Activated T-helper 17 cell treated with anti-CD3 and anti-CD28 coated beads, Interleukin-2, amount 50 U/mL, for 72 hours (primary cell): ENCODE data around the gene MKS1. TPM values are rescaled to one million over a fixed set of nuclear protein-coding genes. Genes with fewer than 3 reads are reported as not detected.

Experiments used
- ATAC-seq: fragments of 150-1000 bp; cut with Tn5 transposase; replicated peaks from 2 replicates; pipeline ENCODE4 v1.10.0; 2021; ENCODE audit warnings: mild to moderate bottlenecking, moderate library complexity
- H3K27ac Mint-ChIP-seq: one replicate; pipeline ENCODE4 v1.8.0; 2022; ENCODE audit warnings: mixed read lengths
- H3K27me3 Mint-ChIP-seq: one replicate; pipeline ENCODE4 v1.8.0; 2022; ENCODE audit warnings: mixed read lengths
- H3K36me3 Mint-ChIP-seq: one replicate; pipeline ENCODE4 v1.8.0; 2022; ENCODE audit warnings: low read depth, mild to moderate bottlenecking, mixed read lengths
- H3K4me1 Mint-ChIP-seq: one replicate; pipeline ENCODE4 v1.8.0; 2022; ENCODE audit warnings: mixed read lengths
- H3K4me3 Mint-ChIP-seq: one replicate; pipeline ENCODE4 v1.8.0; 2022; ENCODE audit warnings: mild to moderate bottlenecking, mixed read lengths
- H3K9me3 Mint-ChIP-seq: one replicate; pipeline ENCODE4 v1.8.0; 2022; ENCODE audit warnings: mixed read lengths
- total RNA-seq, 2 donors: library from RNA; stranded (reverse); gene quantifications; one replicate each; pipeline ENCODE4 v1.2.3, GENCODE V29; 2022

Gene MKS1
- 10 to 100 TPM; 15.0 to 16.3 TPM for total RNA-seq

GRCh38 chr17:58219007-58219788, at the start of gene MKS1:
Gene MKS1, minus strand, starts transcription at chr17:58219255. Its CDS starts 25 bp downstream, at chr17:58219230.
- H3K4me1 Mint-ChIP-seq: peaks cover 5% of the 10 kb centered on the region
- peak within 1 kb of the TSS; percentile 90 for H3K4me3 Mint-ChIP-seq
- peaks cover 13% of the 10 kb centered on the region for H3K36me3 Mint-ChIP-seq
- no peaks in the 10 kb centered on the region for H3K27me3 Mint-ChIP-seq
- no peaks in the 10 kb centered on the region for H3K9me3 Mint-ChIP-seq
- peak within 1 kb of the TSS; percentile 94 for H3K27ac Mint-ChIP-seq
- peak; percentile 99 for ATAC-seq

DNA sequence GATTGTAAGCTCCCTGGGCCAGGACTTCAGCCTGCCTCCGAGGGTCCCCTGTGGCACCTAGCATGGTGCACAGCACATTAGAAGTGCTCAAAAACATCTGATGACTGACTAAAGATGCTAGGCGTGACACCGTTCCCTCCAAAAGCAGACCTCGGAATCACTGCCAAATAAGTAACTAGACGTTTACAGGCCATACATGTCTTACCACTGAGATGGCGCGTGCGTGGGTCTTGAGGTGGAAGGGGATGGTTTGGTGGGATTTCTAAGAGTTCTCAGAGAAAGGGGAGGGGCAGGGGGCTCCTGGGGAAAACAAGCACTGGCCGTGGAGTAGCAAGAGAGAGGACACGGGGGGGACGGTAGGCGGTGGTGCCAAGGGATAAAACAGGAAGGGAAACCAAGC, 49.3 kb upstream of the MKS1 start:
- H3K27me3 Mint-ChIP-seq: peaks cover 34% of the 10 kb centered on the region
- no peaks in the 10 kb centered on the region for H3K9me3 Mint-ChIP-seq
- H3K4me1 Mint-ChIP-seq: peaks cover 8% of the 10 kb centered on the region
- H3K27ac Mint-ChIP-seq: no peak overlapping the region
- no peak for ATAC-seq
- H3K4me3 Mint-ChIP-seq: no peak overlapping the region
- H3K36me3 Mint-ChIP-seq: no peaks in the 10 kb centered on the region

- ATAC-seq: no peak
- Mint-ChIP-seq H3K9me3 (no peaks in the 10 kb centered on the region), H3K36me3 (no peaks in the 10 kb centered on the region), H3K4me3 (no peak overlapping the region), H3K27me3 (peaks cover 41% of the 10 kb centered on the region), H3K4me1 (peaks cover 5% of the 10 kb centered on the region), H3K27ac (no peak overlapping the region)
These were observed 48.6 kb upstream of the MKS1 start for GRCh38 chr17:58267347-58268324.

DNA sequence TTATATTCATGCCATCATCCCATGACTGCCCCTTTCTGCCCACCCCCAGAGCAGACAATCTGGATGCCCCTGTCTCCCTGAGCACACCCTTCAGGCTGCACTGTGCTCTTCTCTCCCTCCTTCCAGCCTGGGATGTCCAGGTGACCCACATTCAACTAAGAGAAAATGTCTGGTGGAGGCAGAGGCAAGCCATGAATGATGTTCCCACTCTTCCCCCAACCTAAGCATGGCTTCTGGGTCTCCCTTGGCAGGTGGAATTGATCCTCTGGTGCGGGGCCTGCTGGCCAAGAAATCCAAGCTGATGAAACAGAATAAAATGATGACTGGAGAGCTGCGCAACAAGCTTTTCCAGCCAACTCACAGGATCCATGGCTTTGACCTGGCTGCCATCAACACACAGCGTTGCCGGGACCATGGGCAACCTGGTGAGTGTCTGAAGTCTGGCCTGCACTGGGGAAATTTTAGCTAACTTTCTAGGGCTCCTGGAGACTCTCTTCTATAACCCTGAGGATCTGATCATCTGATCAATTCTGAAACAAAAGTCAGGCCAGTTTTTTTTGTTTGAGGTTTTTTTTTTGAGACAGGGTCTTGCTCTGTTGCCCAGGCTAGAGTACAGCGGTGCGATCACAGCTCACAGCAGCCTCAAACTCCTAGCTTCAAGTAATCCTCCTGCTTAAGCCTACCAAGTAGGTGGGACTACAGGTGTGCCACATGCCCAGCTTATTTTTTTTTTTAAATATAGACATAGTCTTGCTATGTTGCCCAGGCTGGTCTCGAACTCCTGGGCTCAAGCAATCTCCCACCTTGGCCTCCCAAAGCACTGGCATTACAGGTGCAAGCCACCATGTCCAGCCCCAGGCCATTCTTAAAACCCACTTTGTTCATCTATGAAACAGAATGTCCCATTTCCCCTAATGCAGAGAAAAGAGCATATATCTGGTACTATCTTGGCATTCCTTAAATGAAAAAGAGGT, 47.1 kb upstream of the MKS1 start:
- Mint-ChIP-seq H3K27ac (no peak overlapping the region), H3K4me3 (no peak overlapping the region), H3K9me3 (no peaks in the 10 kb centered on the region), H3K27me3 (peaks cover 46% of the 10 kb centered on the region), H3K36me3 (no peaks in the 10 kb centered on the region), H3K4me1 (no peaks in the 10 kb centered on the region)
- ATAC-seq: no peak

GRCh38 chr17:58265271-58265670, 46.2 kb upstream of the MKS1 start:
- Mint-ChIP-seq H3K27ac (no peak overlapping the region), H3K36me3 (no peaks in the 10 kb centered on the region), H3K9me3 (no peaks in the 10 kb centered on the region), H3K4me1 (no peaks in the 10 kb centered on the region), H3K4me3 (no peak overlapping the region), H3K27me3 (peaks cover 52% of the 10 kb centered on the region)
- ATAC-seq: no peak

- peaks cover 55% of the 10 kb centered on the region for H3K27me3 Mint-ChIP-seq
- no peaks in the 10 kb centered on the region for H3K36me3 Mint-ChIP-seq
- ATAC-seq: no peak
- H3K27ac Mint-ChIP-seq: no peak overlapping the region
- no peak overlapping the region for H3K4me3 Mint-ChIP-seq
- no peaks in the 10 kb centered on the region for H3K4me1 Mint-ChIP-seq
- no peaks in the 10 kb centered on the region for H3K9me3 Mint-ChIP-seq
These were observed 45.5 kb upstream of the MKS1 start for GRCh38 chr17:58264407-58265103.

GRCh38 chr17:58263773-58264172, 44.7 kb upstream of the MKS1 start:
- Mint-ChIP-seq H3K4me3 (no peak overlapping the region), H3K9me3 (no peaks in the 10 kb centered on the region), H3K27ac (no peak overlapping the region), H3K4me1 (no peaks in the 10 kb centered on the region), H3K27me3 (peaks cover 58% of the 10 kb centered on the region), H3K36me3 (no peaks in the 10 kb centered on the region)
- no peak for ATAC-seq

- Mint-ChIP-seq H3K27ac (no peak overlapping the region), H3K4me1 (no peaks in the 10 kb centered on the region), H3K36me3 (no peaks in the 10 kb centered on the region), H3K4me3 (no peak overlapping the region), H3K9me3 (no peaks in the 10 kb centered on the region), H3K27me3 (peaks cover 58% of the 10 kb centered on the region)
- no peak for ATAC-seq
These were observed 43.1 kb upstream of the MKS1 start for GRCh38 chr17:58262149-58262548.

DNA sequence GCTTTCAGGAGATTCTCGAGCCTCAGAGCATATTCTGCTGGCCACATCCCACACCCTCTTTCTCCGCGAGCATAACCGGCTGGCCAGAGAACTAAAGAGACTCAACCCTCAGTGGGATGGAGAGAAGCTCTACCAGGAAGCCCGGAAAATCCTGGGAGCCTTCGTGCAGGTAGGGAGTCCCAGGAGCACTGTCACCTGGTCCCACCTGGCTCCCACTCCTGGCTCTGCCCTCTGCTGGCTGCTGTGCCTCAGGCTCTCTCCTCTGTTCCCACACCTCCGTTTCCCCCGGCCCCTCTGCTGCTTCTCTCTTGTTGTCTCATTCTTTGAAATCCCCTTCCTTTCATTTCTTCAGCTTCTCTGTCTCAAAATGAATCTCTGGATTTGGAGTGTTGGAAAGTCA, 35.7 kb upstream of the MKS1 start:
- Mint-ChIP-seq H3K27me3 (peaks cover 14% of the 10 kb centered on the region), H3K4me3 (no peak overlapping the region), H3K9me3 (no peaks in the 10 kb centered on the region), H3K36me3 (no peaks in the 10 kb centered on the region), H3K27ac (no peak overlapping the region), H3K4me1 (no peaks in the 10 kb centered on the region)
- no peak for ATAC-seq

GRCh38 chr17:58253082-58253481, 34.0 kb upstream of the MKS1 start:
- Mint-ChIP-seq H3K4me1 (no peaks in the 10 kb centered on the region), H3K27me3 (peaks cover 10% of the 10 kb centered on the region), H3K4me3 (no peak overlapping the region), H3K36me3 (no peaks in the 10 kb centered on the region), H3K27ac (no peak overlapping the region), H3K9me3 (no peaks in the 10 kb centered on the region)
- no peak for ATAC-seq

DNA sequence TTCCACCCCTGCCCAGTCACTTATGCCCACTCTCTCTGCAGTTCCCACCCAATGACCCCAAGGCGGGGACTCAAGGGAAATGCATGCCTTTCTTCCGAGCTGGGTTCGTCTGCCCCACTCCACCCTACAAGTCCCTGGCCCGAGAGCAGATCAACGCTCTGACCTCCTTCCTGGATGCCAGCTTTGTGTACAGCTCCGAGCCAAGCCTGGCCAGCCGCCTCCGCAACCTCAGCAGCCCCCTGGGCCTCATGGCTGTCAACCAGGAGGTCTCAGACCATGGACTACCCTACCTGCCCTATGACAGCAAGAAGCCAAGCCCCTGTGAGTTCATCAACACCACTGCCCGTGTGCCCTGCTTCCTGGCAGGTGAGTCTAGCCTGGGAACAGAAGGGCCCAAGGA, 33.1 kb upstream of the MKS1 start:
- H3K27ac Mint-ChIP-seq: no peak overlapping the region
- H3K36me3 Mint-ChIP-seq: no peaks in the 10 kb centered on the region
- no peak for ATAC-seq
- peaks cover 7% of the 10 kb centered on the region for H3K27me3 Mint-ChIP-seq
- no peaks in the 10 kb centered on the region for H3K4me1 Mint-ChIP-seq
- H3K9me3 Mint-ChIP-seq: no peaks in the 10 kb centered on the region
- H3K4me3 Mint-ChIP-seq: no peak overlapping the region

- no peaks in the 10 kb centered on the region for H3K4me1 Mint-ChIP-seq
- ATAC-seq: no peak
- peaks cover 13% of the 10 kb centered on the region for H3K27me3 Mint-ChIP-seq
- H3K27ac Mint-ChIP-seq: peak overlapping the region; percentile 80
- no peaks in the 10 kb centered on the region for H3K9me3 Mint-ChIP-seq
- peak overlapping the region; percentile 57 for H3K4me3 Mint-ChIP-seq
- H3K36me3 Mint-ChIP-seq: no peaks in the 10 kb centered on the region
These were observed 31.4 kb upstream of the MKS1 start for GRCh38 chr17:58250344-58251011.
